Stimulated activated naive CD8-positive, alpha-beta T cell treated with anti-CD3 and anti-CD28 coated beads, Interleukin-15, Interleukin-2, amounts not matched to agents 100 ng/mL and 50 ng/mL, for 24 hours (primary cell): Measurements from ENCODE around the gene MFAP3.

Source experiments
- H3K27ac Mint-ChIP-seq: one replicate; pipeline ENCODE4 v1.8.0; 2021; ENCODE audit warnings: mild to moderate bottlenecking, mixed read lengths
- H3K27me3 Mint-ChIP-seq: one replicate; pipeline ENCODE4 v1.8.0; 2021; ENCODE audit warnings: mixed read lengths
- H3K36me3 Mint-ChIP-seq: one replicate; pipeline ENCODE4 v1.8.0; 2021; ENCODE audit warnings: low read depth, mixed read lengths
- H3K4me1 Mint-ChIP-seq: one replicate; pipeline ENCODE4 v1.8.0; 2021; ENCODE audit warnings: low read depth, mixed read lengths
- H3K4me3 Mint-ChIP-seq: one replicate; pipeline ENCODE4 v1.8.0; 2021; ENCODE audit warnings: mild to moderate bottlenecking, mixed read lengths
- H3K9me3 Mint-ChIP-seq: one replicate; pipeline ENCODE4 v1.8.0; 2021; ENCODE audit warnings: mixed read lengths

MFAP3 gene

DNA sequence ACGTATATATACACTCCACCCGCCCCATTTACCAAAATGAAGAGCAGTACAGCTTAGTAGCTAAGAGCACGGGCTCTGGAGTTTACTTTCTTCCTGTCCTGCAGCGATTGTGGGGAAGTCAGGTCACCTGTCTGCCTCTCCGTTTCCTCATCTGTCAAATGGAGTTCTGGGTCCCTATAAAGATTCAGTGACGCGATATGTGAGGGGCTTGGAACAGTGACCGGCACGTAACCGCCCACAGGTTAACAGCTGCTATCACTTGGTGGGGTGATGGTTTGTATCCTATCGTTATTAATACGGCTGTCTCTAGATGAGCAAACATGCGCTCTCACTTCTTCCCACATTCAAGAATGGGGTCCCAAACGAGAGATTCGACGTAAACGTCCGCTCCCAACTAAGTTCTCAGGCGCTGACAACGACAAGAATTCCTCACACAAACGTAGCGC, 483 bp upstream of the MFAP3 start:
- peak overlapping the region; percentile 94 for H3K27ac Mint-ChIP-seq
- no peaks in the 10 kb centered on the region for H3K9me3 Mint-ChIP-seq
- no peaks in the 10 kb centered on the region for H3K27me3 Mint-ChIP-seq
- H3K4me1 Mint-ChIP-seq = peaks cover 70% of the 10 kb centered on the region
- peak overlapping the region; percentile 95 for H3K4me3 Mint-ChIP-seq
- peaks cover 14% of the 10 kb centered on the region for H3K36me3 Mint-ChIP-seq

DNA sequence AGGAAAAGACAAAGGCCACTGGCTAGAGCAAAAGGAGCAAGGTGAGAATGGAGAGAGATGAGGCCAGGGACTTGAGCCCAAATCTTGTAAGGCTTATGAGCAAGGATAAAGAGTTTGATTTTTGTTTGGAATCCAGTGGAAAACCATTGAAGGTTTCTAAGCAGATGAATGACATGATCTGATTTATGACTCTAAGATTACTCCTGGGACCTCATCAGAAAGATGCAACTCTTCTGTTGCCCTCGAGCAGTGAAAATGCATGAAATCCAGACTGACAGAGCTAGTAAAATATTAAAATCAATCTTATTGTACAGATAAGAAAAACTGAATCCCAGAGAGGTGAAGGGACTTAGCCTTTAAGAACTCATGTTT, 677 bp downstream of the MFAP3 start:
- H3K9me3 Mint-ChIP-seq = no peaks in the 10 kb centered on the region
- peak overlapping the region; percentile 94 for H3K27ac Mint-ChIP-seq
- peaks cover 9% of the 10 kb centered on the region for H3K36me3 Mint-ChIP-seq
- H3K27me3 Mint-ChIP-seq = no peaks in the 10 kb centered on the region
- H3K4me1 Mint-ChIP-seq = peaks cover 74% of the 10 kb centered on the region
- peak overlapping the region; percentile 95 for H3K4me3 Mint-ChIP-seq

DNA sequence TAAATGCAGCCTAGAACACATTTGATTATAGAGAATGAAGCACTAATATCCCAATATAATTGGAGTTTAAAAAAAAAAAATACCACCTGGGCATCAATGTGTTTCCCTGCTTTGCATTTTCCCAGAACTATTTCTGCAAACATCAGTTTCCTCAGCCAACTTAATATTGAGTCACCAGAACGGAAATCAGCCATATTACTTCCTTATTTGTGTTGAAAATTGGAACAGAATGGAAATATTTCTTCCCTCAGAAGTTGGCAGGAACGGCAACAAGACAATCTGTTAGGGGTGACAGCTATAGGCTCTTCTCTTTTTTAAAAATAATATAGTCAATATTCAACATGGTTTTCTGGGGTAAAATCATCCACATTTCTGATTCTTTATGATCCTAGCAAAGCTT, 4.0 kb downstream of the MFAP3 start:
- no peak overlapping the region for H3K27ac Mint-ChIP-seq
- peaks cover 69% of the 10 kb centered on the region for H3K4me1 Mint-ChIP-seq
- no peaks in the 10 kb centered on the region for H3K9me3 Mint-ChIP-seq
- no peak overlapping the region for H3K4me3 Mint-ChIP-seq
- peaks cover 21% of the 10 kb centered on the region for H3K36me3 Mint-ChIP-seq
- H3K27me3 Mint-ChIP-seq = no peaks in the 10 kb centered on the region

DNA sequence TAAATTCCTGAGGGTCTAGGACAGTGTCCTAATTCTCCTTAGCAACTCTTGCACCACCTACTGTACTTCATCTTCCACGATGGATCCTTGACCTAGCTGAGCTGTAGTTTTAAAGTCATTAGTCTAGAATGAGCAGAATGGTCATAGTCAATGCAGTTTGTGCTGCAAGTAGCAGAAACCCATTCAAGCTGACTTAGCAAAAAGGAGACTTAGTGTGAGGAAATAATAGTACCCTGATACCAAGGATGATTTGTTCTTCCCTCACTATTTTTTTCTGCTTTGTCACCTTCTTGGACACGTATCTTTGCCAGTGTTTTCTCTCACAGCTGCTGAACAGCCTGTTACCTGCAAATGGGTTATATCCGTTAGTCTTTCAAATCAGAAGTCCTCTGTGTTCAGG, 5.3 kb downstream of the MFAP3 start:
- peaks cover 63% of the 10 kb centered on the region for H3K4me1 Mint-ChIP-seq
- peaks cover 18% of the 10 kb centered on the region for H3K36me3 Mint-ChIP-seq
- H3K27me3 Mint-ChIP-seq = no peaks in the 10 kb centered on the region
- no peaks in the 10 kb centered on the region for H3K9me3 Mint-ChIP-seq
- H3K4me3 Mint-ChIP-seq = no peak overlapping the region
- no peak overlapping the region for H3K27ac Mint-ChIP-seq

DNA sequence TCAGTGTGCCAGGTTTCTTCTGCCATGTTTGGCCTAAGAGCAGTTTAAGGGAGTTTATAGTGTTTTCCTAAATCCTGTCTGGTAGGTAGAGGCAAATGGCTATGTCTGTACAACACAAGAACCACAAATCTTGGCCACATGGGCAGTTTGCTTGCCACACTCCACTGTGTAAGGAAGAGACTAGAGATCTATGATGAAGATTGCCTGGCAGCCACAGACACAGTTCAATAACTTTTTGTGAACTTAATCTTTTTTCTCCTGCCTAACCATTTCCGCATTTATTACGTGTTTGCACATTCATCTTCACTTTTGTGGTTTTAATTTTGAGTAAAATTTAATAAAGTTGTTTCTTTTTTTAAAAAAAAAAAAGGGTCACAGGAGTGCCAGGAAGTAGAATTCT, 5.8 kb downstream of the MFAP3 start:
- Mint-ChIP-seq H3K4me1 (peaks cover 59% of the 10 kb centered on the region), H3K4me3 (no peak overlapping the region), H3K27me3 (no peaks in the 10 kb centered on the region)

DNA sequence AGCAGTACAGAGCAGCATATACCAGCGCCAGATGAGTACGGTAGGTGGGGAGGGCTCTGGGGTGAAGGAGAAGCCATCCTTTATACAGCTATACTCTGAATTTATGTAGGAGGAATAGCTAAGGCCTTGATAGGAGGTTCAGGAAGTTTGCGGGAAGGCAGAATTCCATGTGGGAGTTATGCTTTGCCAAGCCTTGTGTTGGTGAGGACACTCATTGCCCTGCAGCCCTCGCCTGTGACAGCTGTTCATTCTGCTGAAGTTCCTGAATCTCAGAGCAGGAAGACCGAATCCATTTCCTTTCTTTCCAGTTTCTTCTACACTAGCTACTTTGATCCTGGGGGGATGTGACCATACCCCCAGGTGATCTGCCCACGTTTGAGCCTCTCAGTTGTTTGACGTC, 7.7 kb downstream of the MFAP3 start:
- Mint-ChIP-seq H3K27ac (no peak overlapping the region), H3K27me3 (no peaks in the 10 kb centered on the region), H3K4me1 (peaks cover 45% of the 10 kb centered on the region), H3K4me3 (no peak overlapping the region), H3K36me3 (peaks cover 28% of the 10 kb centered on the region), H3K9me3 (no peaks in the 10 kb centered on the region)

More for the DNA sequence above, 5.8 kb downstream of the MFAP3 start:
- Mint-ChIP-seq H3K36me3 (peaks cover 18% of the 10 kb centered on the region), H3K27ac (no peak overlapping the region), H3K9me3 (no peaks in the 10 kb centered on the region)

DNA sequence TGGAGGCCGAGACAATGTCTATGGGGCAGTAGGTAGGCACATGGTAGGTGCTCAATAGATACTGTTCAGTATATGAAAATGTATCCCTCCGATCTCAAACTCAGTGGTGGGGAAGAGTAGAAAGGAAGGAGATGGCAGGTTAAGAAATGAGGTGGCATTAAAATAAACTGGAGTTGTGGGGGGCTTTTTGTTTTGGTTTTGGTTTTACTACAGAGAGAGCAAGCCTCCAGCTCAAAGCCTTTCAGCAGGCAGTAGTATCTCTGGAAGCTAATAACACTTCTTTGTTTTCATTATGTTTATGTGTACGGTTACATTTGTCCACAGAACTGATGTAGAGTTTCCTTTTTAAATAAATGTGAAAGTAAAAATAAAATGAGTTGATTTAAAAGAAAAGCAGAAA, 8.6 kb downstream of the MFAP3 start:
- H3K27ac Mint-ChIP-seq = no peak overlapping the region
- peaks cover 38% of the 10 kb centered on the region for H3K4me1 Mint-ChIP-seq
- H3K36me3 Mint-ChIP-seq = peaks cover 33% of the 10 kb centered on the region
- no peaks in the 10 kb centered on the region for H3K27me3 Mint-ChIP-seq
- H3K4me3 Mint-ChIP-seq = no peak overlapping the region
- H3K9me3 Mint-ChIP-seq = no peaks in the 10 kb centered on the region

DNA sequence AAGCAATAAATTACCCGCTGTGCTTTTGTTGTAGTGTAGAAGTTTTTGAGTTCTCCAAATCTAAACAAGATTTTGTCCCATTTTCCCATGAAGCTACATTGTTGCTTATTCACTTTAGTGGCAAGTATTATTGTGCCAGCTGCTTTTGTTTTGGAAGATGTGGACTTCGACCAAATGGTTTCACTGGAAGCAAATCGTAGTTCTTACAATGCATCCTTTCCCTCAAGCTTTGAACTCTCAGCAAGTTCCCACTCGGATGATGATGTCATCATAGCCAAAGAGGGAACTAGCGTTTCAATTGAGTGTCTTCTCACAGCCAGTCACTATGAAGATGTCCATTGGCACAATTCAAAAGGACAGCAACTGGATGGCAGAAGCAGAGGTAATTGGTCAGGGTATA, 10.9 kb downstream of the MFAP3 start:
- no peak overlapping the region for H3K27ac Mint-ChIP-seq
- no peak overlapping the region for H3K4me3 Mint-ChIP-seq
- no peaks in the 10 kb centered on the region for H3K27me3 Mint-ChIP-seq
- H3K9me3 Mint-ChIP-seq = no peaks in the 10 kb centered on the region
- H3K36me3 Mint-ChIP-seq = peaks cover 56% of the 10 kb centered on the region
- H3K4me1 Mint-ChIP-seq = peaks cover 25% of the 10 kb centered on the region

DNA sequence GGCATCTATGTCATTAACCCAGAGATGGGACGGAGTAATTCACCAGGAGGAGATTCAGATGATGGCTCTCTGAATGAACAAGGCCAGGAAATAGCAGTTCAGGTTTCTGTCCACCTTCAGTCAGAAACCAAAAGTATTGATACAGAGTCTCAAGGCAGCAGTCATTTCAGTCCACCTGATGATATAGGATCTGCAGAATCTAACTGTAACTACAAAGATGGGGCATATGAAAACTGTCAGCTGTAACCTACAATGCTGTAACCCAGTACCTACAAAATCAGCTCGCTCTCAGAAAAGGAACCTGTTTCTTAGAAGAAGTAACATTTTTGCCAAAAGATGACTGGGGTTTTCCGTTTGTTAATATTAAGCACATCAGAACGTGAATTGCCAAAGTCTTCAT, 14.7 kb downstream of the MFAP3 start:
- Mint-ChIP-seq H3K36me3 (peaks cover 62% of the 10 kb centered on the region), H3K4me1 (peaks cover 12% of the 10 kb centered on the region), H3K27me3 (no peaks in the 10 kb centered on the region), H3K9me3 (no peaks in the 10 kb centered on the region), H3K27ac (no peak overlapping the region), H3K4me3 (no peak overlapping the region)

DNA sequence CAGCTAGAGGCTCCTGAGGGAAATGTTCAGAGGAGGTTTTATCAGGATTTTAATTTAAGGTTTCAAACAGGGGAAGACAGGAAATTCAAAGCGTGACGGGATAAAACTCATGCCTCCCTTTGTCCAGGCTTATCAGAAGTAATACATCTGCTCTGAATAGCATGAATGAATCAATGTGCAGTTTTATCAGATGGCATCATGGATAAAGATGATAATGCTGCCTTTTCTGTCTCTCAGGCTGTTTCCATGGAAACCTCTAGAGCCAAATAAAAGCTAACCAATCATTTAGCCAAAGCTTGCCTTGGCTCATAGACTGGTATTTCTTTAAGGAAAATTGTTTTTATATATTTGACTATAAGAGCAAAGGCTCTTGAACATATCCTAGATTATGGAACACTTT, 16.4 kb downstream of the MFAP3 start:
- H3K27me3 Mint-ChIP-seq = no peaks in the 10 kb centered on the region
- H3K36me3 Mint-ChIP-seq = peaks cover 54% of the 10 kb centered on the region
- no peak overlapping the region for H3K27ac Mint-ChIP-seq
- H3K4me3 Mint-ChIP-seq = no peak overlapping the region
- H3K9me3 Mint-ChIP-seq = no peaks in the 10 kb centered on the region
- H3K4me1 Mint-ChIP-seq = peaks cover 22% of the 10 kb centered on the region

DNA sequence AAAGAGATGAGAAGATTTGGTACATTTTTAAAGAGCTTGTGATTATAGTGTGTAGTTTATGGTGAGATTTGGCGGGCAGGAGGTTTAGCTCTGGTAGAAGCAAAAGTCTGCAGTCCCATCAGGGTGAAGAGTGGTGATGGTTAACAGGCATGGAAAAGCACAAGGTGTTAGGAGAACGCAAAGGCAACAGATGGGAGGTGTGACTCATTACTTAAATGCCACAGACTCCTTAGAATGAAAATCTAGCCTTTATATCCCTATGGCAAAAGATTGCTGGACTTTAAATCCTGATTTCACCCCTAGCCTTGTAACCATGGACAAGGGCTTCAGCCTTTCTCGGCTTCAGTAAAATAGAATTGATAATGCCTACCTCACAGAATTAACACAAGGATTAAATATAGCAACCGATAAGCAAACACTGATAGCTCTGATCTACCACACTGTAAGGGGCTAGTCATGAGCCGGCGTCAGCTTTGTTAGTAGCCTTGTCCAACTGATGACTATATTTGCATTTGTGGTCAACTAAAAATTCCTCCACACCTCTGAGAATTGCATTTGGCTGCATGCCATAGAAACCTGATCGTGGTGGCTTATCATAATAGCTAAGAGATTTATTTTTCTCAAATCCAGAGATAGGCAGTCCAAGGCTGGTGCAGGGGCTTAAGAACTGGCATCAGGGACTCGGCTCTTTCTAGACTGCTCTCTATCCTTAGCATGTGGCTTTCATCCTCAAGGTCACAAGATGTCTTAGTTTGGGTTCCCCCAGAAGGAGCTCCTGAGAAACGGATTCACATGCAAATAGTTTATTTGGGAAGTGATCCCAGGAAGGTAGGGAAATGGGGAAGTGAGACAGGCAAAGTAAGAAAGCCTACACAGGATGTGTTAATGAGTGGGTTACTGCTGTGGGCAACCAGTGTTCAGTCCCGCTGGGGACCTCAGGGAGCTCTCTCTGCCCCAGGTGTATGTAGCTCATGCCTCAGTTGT, 19.6 kb downstream of the MFAP3 start:
- H3K4me3 Mint-ChIP-seq = no peak overlapping the region
- H3K27ac Mint-ChIP-seq = no peak overlapping the region

DNA sequence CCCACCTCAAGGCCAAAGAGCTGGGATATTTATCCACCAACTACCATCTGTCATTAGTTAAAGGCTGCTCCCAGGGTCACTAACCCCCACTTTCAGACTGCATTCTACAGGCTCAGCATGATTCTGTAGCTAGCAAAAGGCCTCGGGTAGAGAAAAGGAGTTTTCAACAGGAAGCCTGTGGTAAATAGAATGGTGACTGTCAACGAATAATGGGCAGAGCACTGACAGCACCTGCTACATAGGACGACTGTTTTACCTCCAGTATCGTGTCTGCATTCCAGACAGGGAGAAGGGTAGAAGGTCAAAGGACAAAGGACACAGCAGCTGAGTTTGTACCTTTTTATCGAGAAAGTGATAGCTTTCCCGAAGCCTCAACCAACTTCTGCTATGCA, 20.3 kb downstream of the MFAP3 start:
- H3K9me3 Mint-ChIP-seq = no peaks in the 10 kb centered on the region
- H3K27me3 Mint-ChIP-seq = no peaks in the 10 kb centered on the region
- no peak overlapping the region for H3K4me3 Mint-ChIP-seq
- peaks cover 24% of the 10 kb centered on the region for H3K36me3 Mint-ChIP-seq
- H3K27ac Mint-ChIP-seq = no peak overlapping the region
- peaks cover 19% of the 10 kb centered on the region for H3K4me1 Mint-ChIP-seq

More for the DNA sequence above, 19.6 kb downstream of the MFAP3 start:
- Mint-ChIP-seq H3K36me3 (peaks cover 31% of the 10 kb centered on the region), H3K9me3 (no peaks in the 10 kb centered on the region), H3K27me3 (no peaks in the 10 kb centered on the region), H3K4me1 (peaks cover 21% of the 10 kb centered on the region)

DNA sequence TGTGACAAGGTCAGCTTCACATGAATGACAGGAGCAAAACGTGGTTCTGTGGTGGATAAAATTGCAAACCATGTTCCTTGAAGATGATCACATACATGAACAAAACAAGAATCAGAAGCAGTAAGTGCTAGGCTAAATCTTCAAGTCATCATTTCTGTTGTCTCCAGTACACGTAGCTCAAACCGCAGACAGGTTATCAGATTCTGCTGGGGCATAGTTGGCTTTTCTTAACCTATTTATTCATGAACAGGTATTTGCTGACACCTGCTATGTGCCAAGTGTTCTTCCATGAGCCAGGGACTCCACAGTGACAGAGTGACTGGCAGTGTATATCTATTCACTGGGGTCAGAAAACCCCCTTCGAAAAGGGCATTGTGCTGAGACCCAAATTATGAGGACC, 20.8 kb downstream of the MFAP3 start:
- H3K4me3 Mint-ChIP-seq = no peak overlapping the region
- peaks cover 18% of the 10 kb centered on the region for H3K36me3 Mint-ChIP-seq
- H3K27ac Mint-ChIP-seq = no peak overlapping the region
- no peaks in the 10 kb centered on the region for H3K27me3 Mint-ChIP-seq
- no peaks in the 10 kb centered on the region for H3K9me3 Mint-ChIP-seq
- peaks cover 19% of the 10 kb centered on the region for H3K4me1 Mint-ChIP-seq

DNA sequence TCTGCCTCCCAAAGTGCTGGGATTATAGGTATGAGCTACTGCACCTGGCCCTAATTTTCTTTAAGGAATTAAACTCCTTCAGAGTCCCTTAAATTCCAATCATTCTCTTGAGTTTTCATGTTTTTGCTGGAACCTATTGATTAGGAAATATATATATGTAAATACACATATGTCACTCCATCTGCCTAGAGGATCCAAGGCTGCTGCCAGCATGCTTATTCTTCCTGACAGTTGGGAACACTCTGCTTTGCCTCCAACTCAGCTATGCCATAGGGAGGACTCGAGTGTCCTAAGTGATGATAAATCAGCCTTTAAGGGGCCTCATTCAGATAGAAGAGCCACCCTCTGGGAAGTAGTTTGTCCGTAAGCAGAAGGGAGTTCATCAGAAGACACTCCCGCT, 21.8 kb downstream of the MFAP3 start:
- no peaks in the 10 kb centered on the region for H3K27me3 Mint-ChIP-seq
- peaks cover 12% of the 10 kb centered on the region for H3K36me3 Mint-ChIP-seq
- H3K4me1 Mint-ChIP-seq = peaks cover 19% of the 10 kb centered on the region
- no peaks in the 10 kb centered on the region for H3K9me3 Mint-ChIP-seq
- H3K27ac Mint-ChIP-seq = no peak overlapping the region
- H3K4me3 Mint-ChIP-seq = no peak overlapping the region

DNA sequence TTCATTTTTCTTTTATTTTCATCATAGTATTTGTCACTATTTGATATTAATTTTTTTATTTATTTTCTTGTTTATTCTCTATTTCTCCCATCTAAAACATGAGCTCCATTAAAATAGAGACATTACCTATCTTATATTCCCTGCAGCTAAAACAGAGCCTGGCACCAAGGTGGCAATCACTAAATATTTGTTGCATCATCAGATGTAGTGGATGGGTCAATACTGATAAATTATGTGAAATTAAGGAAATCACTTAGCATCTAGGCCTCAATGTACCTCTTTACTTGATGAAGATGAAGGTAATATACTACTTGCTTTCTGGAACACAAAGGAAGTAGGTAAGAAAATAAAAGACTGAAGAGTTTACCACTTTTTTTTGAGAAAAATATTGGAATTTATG, 24.6 kb downstream of the MFAP3 start:
- Mint-ChIP-seq H3K4me1 (peaks cover 11% of the 10 kb centered on the region), H3K36me3 (no peaks in the 10 kb centered on the region), H3K4me3 (no peak overlapping the region), H3K9me3 (no peaks in the 10 kb centered on the region), H3K27me3 (no peaks in the 10 kb centered on the region), H3K27ac (no peak overlapping the region)

DNA sequence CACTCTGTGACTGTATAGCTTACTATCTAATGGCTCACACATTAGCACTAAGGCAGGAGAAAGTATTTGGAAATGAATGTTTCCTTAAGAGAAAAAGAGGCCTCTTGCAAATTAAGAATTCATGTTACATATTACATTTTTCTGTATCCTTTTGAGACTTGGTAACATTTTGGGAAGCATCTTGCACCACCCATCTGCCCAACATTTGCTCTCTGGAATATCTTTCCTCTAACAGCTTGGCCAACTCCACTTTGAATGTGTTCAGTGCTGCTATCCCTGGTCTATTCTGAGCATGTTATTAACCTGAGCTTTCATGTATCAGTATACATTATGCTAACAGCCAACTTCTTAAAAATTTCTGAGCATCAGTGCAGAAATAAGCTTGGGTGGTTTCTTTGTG, 27.2 kb downstream of the MFAP3 start:
- no peaks in the 10 kb centered on the region for H3K4me1 Mint-ChIP-seq
- no peak overlapping the region for H3K27ac Mint-ChIP-seq
- H3K9me3 Mint-ChIP-seq = no peaks in the 10 kb centered on the region
- no peaks in the 10 kb centered on the region for H3K36me3 Mint-ChIP-seq
- H3K4me3 Mint-ChIP-seq = no peak overlapping the region
- no peaks in the 10 kb centered on the region for H3K27me3 Mint-ChIP-seq
